ENCODE data around the gene SERTM1.

SERTM1 gene

DNA sequence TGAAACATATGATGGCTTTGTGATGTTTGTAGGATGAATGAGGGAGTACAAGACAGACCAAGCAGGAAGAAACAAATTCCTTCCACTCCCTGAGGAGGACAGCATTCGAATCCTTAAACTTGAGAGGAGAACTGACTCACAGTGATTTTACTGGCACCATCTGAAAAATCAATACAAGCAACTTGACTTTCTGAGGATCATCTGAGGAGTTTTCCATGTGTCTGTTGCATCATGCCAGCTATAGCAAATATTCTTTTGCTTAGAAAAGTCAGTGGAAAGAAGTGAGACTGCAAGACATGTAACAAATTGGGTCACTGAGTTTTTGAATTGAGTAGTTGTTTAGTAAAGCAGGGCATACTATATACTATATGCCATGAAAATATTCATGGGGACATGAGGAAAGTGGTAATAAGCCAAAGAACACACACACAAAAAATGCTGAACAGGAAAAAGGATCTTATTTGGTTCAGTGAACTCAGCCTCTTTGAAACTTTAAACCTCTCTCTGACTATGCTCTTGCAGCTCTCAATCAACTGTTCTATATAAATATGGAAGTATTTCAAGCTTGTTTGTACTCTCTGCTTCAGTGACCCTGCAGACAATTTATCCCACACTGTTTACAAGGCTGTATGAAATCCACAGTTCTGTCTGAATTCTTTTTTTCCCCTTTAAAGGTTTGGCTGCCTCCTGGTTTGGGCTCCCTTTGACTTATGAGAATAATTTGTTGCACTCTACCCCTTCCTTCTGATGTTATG is 35.5 kb downstream of the SERTM1 start:
- in situ Hi-C loops (cut with MboI; ENCODE audit: low sequenced_read_pairs), result no loop called here

DNA sequence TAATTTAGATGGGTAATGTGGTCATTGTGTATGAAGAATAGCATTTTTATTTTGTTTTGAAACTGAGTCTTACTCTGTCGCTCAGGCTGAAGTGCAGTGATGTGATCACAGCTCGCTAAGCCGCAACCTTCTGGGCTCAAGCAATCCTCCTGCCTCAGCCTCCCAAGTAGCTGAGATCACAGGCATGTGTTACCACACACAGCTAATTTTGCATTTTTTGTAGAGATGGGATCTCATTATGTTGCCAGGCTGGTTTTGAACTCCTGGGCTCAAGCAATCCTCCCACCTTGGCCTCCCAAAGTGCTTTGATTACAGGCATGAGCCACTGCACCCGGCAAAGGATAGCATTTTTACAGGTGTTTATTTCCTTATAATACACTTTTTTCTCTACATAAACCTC is 36.6 kb downstream of the SERTM1 start:
- in situ Hi-C loops (cut with MboI; ENCODE audit: low sequenced_read_pairs), result no loop called here

DNA sequence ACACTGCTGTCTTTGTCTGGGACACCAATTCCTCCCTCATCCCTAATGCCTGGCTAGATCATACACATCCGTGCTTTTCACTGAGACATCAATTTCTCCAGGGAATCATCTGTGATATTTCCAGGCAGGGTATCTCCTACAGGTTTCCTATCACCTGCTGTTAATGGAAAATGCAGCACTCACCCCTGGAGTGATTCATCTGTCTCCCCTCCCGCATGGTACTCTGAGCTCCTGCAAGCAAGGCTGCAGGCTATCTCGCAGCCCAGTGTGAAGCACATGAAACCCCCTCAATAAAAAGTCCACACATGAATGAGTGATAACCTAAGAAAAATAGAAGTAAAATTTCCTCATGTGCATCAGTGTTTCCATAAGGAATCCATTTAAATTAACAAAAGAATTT is 38.5 kb downstream of the SERTM1 start:
- in situ Hi-C loops (cut with MboI; ENCODE audit: low sequenced_read_pairs), result no loop called here

DNA sequence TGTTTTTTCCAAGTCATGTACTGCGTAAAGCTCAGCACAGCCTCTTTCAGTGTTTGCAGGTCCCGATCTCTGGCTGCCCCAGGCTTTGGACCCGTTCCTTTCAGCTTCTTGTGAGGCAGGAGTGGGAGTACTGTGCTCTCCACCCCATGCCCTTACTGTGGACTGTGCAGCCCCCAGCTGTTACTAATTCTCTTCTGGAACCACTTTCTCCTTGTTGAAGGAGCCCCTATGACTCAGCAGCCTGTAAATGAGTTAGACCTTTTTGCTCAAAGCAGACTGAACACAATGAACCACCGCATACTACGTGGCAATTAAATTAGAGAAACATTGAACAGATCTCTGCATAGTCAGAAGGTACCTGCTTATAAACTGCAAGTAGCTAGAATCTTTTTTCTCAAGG is 39.0 kb downstream of the SERTM1 start:
- in situ Hi-C loops (cut with MboI; ENCODE audit: low sequenced_read_pairs), result no loop called here

DNA sequence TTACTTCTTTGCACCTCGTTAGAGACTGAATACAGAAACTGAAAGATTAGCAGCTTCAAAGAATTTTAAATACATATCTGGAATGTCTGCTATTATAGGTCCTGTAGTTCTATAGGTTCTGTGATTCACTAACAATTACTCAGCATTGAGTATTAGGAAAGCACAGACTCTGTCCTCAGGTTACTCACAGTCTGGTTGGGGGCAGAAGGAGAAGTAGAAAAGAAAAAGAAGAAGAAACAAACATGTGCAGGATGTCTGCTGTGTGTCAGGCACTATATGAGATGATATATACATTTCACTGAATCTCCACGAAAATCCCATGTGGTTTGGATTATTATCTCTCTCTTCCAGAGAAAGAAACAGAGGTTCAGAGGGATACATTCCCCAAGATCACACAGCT is 40.1 kb downstream of the SERTM1 start:
- in situ Hi-C loops (cut with MboI; ENCODE audit: low sequenced_read_pairs), result no loop called here

DNA sequence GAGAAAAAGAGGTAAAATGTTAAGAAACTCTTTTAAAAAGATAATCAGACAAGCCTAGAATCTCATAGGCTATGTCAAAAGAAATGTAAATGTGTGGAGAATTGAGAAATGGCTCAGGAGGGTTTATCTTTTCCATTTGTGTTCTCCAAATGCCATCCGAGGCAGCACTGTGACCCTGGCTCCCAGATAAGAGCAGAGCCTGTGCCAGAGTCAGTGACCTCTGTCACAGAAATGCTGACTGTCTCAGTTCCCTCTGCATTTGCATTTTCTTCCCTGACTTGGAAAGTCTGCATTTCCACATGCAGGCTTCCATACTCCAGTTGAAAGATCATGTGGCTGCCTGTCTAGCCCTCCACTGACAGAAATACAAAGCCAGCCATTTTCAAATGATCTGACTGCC is 42.0 kb downstream of the SERTM1 start:
- in situ Hi-C loops (cut with MboI; ENCODE audit: low sequenced_read_pairs), result no loop called here

DNA sequence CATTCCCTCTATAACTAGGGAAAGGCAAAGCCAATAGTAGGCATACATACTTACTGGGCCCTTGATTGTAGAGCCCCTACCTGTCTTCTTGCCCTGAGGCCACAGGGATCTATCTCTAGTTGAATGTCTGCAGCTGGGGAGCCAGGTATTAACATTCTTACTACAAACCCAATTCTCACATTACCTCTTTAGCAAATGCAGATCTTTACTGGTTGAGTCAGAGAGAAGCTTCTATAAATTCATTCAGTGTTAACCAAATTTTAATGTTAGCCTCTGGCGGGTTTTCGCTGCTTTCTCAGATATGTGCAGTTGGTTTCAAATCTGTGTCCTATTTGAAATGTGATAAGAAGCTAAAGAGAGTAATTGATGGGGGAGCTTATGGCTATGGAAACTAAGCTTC is 43.2 kb downstream of the SERTM1 start:
- in situ Hi-C loops (cut with MboI; ENCODE audit: low sequenced_read_pairs), result no loop called here

DNA sequence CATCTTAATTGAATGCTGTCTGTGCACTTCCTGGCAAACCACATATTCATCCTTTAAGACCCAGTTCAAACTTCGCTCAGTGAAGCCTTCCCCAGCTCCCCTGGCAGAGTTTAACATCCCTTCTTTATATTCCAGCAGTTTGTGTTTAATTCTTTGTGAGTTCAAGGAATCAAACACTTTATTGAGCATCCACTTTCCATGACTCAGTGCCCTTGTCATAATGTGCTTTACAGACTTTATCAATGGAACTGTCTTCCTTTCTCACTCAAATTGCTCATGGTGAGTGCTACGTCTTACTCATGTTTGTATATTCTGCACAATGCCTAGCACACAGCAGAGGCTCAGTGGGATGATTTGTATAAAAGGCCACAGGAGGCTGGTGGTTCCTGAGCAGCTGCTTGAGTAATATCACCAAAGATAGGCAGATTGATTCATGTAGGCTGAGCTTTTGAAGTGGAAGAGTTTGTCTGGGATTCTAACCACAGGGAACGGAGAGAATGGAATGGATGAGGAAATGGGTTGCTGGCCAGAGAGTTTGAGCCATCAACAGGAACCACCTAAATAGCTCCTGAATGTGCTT is 44.2 kb downstream of the SERTM1 start:
- in situ Hi-C loops (cut with MboI; ENCODE audit: low sequenced_read_pairs), result no loop called here

DNA sequence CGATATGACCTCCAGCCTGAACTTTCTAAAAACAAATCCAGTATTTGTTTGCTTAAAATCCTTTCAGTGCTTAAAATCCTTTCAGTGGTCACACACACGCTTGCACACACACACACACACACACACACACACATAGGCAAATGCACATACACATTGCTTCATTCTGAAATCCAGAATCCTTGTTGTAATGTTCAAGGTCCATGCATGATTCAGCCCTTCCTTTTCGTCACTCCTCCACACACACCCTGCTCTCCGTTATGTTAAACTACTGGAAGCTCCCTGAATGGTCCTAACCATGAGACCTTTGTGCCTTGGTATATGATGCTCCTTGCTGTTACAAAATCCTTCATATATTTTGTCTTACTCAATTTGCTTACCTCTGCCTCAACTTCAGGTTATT is 44.9 kb downstream of the SERTM1 start:
- in situ Hi-C loops (cut with MboI; ENCODE audit: low sequenced_read_pairs), result no loop called here

DNA sequence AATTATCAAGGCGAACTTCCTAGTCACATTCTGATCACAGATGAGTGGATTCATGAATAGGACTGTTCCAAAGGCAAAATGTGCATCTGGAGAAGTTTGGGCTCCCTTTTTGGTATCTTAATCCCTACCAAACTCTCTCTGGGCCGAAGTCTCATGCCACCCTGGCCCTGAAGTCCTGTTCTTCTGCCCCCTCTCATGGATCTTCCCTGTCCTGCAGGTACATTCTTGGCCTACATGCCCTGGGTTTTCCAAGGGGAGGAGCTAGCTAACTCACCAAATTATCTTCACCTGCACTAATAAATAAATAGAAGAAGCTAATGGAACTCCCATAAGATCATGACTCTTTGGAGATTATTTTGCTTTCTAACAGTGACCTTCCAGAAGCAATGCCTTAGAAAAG is 50.3 kb downstream of the SERTM1 start:
- in situ Hi-C loops (cut with MboI; ENCODE audit: low sequenced_read_pairs), result no loop called here

DNA sequence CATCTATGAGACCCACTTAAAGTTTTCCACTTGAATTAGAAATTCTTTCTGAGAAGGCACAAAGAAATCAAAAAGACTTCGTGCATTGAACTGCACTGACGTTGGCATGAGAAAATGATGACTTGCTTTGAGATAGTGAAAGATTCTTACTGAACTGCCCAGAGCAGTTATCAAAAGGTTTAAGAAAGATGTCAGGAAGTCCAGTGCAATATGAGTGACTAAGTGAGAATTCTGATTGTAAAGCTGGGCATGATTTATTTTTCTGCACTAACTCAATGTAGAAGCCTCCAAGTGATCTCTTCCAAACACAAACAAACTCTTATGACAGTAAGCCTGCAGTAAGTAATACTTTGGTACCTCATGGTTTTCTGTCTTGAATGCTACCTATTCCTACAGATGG is 52.1 kb downstream of the SERTM1 start:
- in situ Hi-C loops (cut with MboI; ENCODE audit: low sequenced_read_pairs), result no loop called here

DNA sequence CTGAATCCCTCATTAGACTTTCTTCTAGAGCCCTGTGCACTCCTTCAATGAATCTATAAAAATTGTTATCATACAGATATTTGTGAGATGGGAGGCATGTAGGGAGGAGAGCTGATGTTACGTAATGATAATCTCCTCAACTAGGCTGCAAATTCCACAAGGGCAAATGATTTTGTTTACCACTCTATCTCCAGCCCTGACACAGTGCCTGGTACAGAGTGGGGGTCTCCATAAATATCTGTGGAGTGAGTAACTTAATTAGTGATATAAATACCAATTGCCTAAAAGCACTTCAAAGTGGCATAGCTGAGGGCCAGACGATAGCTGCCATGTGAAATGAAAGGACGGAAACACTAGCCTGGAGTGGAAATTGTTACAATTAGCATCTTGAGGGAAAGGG is 54.2 kb downstream of the SERTM1 start:
- in situ Hi-C loops (cut with MboI; ENCODE audit: low sequenced_read_pairs), result no loop called here

DNA sequence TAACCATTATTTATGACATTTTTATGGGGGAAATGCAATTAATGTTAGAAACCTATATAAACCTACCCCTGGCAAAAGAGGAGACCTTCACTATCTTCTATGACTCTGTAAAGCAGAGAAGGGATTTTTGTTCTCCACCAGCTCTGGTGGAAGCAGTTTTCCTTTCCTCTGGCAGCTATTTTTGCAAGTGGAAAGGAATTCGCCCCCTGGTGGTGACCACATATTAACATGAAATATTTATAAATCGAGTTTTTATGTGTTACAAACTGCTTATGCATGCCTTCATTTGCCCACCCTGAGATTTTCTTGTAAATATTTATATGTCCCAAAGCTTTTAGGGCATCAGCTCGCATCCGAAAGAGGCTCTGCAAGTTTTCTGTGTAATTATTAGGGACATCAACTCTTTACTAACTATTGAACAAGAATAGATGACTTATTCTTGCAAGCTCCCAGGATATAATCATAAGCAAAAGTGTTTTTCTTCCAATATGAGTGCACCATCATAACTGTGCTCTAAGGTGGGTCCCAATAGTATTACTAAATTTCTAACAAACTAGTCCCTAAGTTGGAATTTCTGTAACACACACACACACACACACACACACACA is 62.4 kb downstream of the SERTM1 start:
- in situ Hi-C loops (cut with MboI; ENCODE audit: low sequenced_read_pairs), result no loop called here

DNA sequence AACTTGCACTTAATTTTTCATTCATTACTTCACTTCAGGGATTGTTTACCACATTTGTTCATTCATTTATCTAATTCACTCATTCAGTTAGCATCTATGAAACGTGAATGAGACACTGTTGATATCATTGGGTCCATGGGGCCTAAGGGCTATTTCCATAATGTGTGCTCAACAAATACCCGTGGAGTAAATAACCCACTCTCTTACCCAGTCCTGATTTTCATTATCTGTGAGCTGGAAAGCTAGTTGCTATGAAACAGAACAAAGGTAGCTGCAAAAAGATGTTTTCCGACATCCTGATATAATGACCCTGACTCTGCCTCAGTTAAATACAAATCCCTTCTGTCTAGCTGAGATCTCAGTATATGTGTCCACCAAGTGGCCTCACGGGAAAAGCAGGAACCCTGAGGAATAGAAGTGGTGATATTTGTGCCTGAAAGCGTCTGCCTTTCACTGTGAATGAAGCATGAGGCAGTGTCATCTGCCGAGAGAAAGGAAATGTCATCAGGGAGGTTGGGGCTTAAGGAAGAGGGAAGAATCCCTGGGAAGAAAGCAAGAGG is 63.8 kb downstream of the SERTM1 start:
- in situ Hi-C loops (cut with MboI; ENCODE audit: low sequenced_read_pairs), result no loop called here

DNA sequence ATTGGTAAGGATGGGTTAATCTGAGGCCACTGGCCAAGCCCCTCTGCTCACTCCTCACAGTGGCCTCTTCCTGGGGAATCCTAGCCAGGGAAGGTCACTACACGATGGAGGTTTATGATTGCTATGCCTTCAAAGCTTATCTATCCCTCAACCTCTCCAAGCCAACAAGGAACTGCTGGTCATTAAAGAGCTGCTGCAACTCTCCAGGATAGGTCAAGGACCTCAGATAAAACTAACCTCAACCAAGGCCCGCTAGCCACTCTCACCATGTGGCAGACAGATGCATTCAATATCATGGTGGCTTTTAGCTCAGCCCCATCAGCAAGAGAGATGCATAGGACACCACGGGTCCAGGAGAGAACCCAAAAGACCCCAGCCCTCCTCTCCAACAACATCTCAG is 71.6 kb downstream of the SERTM1 start:
- in situ Hi-C loops (cut with MboI; ENCODE audit: low sequenced_read_pairs), result no loop called here

DNA sequence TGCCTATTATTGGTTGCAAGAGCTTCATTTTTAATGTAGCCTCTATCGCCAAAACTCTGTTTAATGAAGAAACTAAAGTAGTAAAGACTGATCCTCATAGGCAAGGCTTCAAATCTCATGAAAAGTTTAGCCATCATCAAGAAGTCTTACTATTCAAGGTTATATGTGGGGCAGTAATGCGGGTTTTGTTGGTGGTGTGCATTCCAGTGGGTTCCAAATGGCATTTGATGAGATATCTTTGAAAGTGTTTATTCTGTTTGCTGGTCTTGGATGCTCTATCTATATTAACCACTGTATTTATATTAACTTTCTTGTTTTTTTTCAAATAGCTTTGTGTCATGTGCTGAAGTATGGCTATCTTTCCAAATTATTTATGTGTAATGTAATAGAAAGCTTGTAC is 72.2 kb downstream of the SERTM1 start:
- in situ Hi-C loops (cut with MboI; ENCODE audit: low sequenced_read_pairs), result no loop called here

All from HL-60/S4 treated with phorbol 12-myristate 13-acetate at 8.2 ng/mL for 4 days and 3 days (cell line).